ENCODE data around the gene NEK11. TPM values are rescaled to one million over a fixed set of nuclear protein-coding genes. Genes with fewer than 3 reads are reported as not detected.

NEK11 gene
- total RNA-seq, 6 experiments from 2014 or later: 0.25 to 1.1 (median 0.88) TPM

GRCh38 chr3:131067983-131068382 lies 41.3 kb downstream of the NEK11 start:
- intact Hi-C loops (cut with DNase I): no loop called here
- TF ChIP-seq CTCF (IDR thresholded peaks at IDR 0.05) (no peak), POLR2A (IDR thresholded peaks at IDR 0.05) (no peak)

GRCh38 chr3:131072099-131072559 lies 45.5 kb downstream of the NEK11 start:
- Histone ChIP-seq H3K36me3 (no peaks in the 10 kb centered on the region), H3K4me1 (no peaks in the 10 kb centered on the region), H3K9me3 (no peaks in the 10 kb centered on the region), H3K4me3 (no peak overlapping the region), H3K27me3 (no peaks in the 10 kb centered on the region), H3K27ac (no peak overlapping the region)
- no peak for ATAC-seq
- WGBS (ENCODE audit: insufficient coverage, low coverage, low lambda C conversion rate, missing lambda C conversion rate): 44% methylated on average over 2 of the region's 2 CpGs
- DNase-seq: no peak
- TF ChIP-seq CTCF (IDR thresholded peaks at IDR 0.05) (no peak), POLR2A (IDR thresholded peaks at IDR 0.05) (no peak)
- intact Hi-C loops (cut with DNase I): no loop called here

More at GRCh38 chr3:131067983-131068382, 41.3 kb downstream of the NEK11 start:
- Histone ChIP-seq H3K4me3 (no peak overlapping the region), H3K36me3 (no peaks in the 10 kb centered on the region), H3K27me3 (no peaks in the 10 kb centered on the region), H3K9me3 (no peaks in the 10 kb centered on the region), H3K27ac (no peak overlapping the region), H3K4me1 (no peaks in the 10 kb centered on the region)
- DNase-seq: no peak
- no peak for ATAC-seq

GRCh38 chr3:131072845-131073244 lies 46.2 kb downstream of the NEK11 start:
- WGBS (ENCODE audit: insufficient coverage, low coverage, low lambda C conversion rate, missing lambda C conversion rate): 47% methylated on average over 2 of the region's 2 CpGs
- no peaks in the 10 kb centered on the region for H3K27me3 ChIP-seq
- H3K9me3 ChIP-seq: no peaks in the 10 kb centered on the region
- ATAC-seq (peak in 2 of 4 donors; percentile 14 to 33), DNase-seq (no peak)
- H3K4me3 ChIP-seq: no peak overlapping the region
- H3K36me3 ChIP-seq: no peaks in the 10 kb centered on the region
- no peak for TF ChIP-seq POLR2A (IDR thresholded peaks at IDR 0.05)
- TF ChIP-seq CTCF (IDR thresholded peaks at IDR 0.05): no peak
- H3K4me1 ChIP-seq: no peaks in the 10 kb centered on the region
- intact Hi-C loops (cut with DNase I): no loop called here
- H3K27ac ChIP-seq: no peak overlapping the region

- intact Hi-C loops (cut with DNase I): no loop called here
- Histone ChIP-seq H3K27me3 (no peaks in the 10 kb centered on the region), H3K9me3 (no peaks in the 10 kb centered on the region), H3K4me3 (no peak overlapping the region), H3K27ac (no peak overlapping the region), H3K4me1 (no peaks in the 10 kb centered on the region), H3K36me3 (no peaks in the 10 kb centered on the region)
- 69% methylated on average over 4 of the region's 4 CpGs for WGBS (ENCODE audit: insufficient coverage, low coverage, low lambda C conversion rate, missing lambda C conversion rate)
- DNase-seq: no peak
- ATAC-seq: no peak
- no peak for TF ChIP-seq POLR2A (IDR thresholded peaks at IDR 0.05)
- TF ChIP-seq CTCF (IDR thresholded peaks at IDR 0.05): no peak
Measured at GRCh38 chr3:131075632-131076328, 49.1 kb downstream of the NEK11 start.
